HCT116 (cell line): ENCODE results near the gene RAI1. TPM values are rescaled to one million over a fixed set of nuclear protein-coding genes. Genes with fewer than 3 reads are reported as not detected.

Experiments
- ATAC-seq: fragments of 200-7000 bp; cut with Tn5 transposase; 2 replicates; pipeline ENCODE4 v1.9.1; 2020; ENCODE audit warnings: mild to moderate bottlenecking, moderate library complexity
- BruUV-seq: library from RNA; stranded (reverse); fragments of 400-500 nt; replicated peaks from 2 replicates; lab custom pipeline; 2021; lab: Mats Ljungman, UMichigan
- CTCF ChIA-PET: fragments of 300-600 bp; sonication (Branson Sonifier 250); formaldehyde crosslinking; loops from one replicate; lab custom pipeline; 2021; ENCODE audit warnings: antibody characterized with exemption; lab: Charles Lee
- POLR2A ChIA-PET: fragments of 300-600, 350-600 bp; sonication (Branson Sonifier 250); formaldehyde crosslinking; loops from one replicate; lab custom pipeline; 2021; ENCODE audit warnings: antibody characterized with exemption; lab: Charles Lee
- RAD21 ChIA-PET, 2 experiments: fragments of 300-600 bp; sonication (Branson Sonifier 250); formaldehyde crosslinking; loops; one replicate each; lab custom pipeline; 2023; ENCODE audit warnings: low total read pairs in 2 of 2; ENCODE audit not compliant: uncharacterized antibody in 2 of 2, unreplicated experiment in 2 of 2, low non-redundant PET in 1 of 2; lab: Charles Lee
- DNase-seq: peaks from one replicate; pipeline ENCODE4 v3.0.0-alpha.2; 2010; ENCODE audit warnings: low read depth, low spot score
- H2AFZ ChIP-seq: fragments of 200-600 bp; shearing (Covaris generic), sonication (generic); 2 replicates; pipeline ENCODE4 v1.6.1; 2017; ENCODE audit warnings: low read depth, mixed run types, mixed read lengths, antibody characterized with exemption, low read length; ENCODE audit not compliant: poor library complexity, severe bottlenecking
- H3K27ac ChIP-seq: 2 replicates; pipeline ENCODE4 v1.5.1; 2012; ENCODE audit warnings: low read depth, low read length
- H3K27me3 ChIP-seq: fragments of 200-600 bp; sonication (generic); 2 replicates; pipeline ENCODE4 v1.6.1; 2016; ENCODE audit warnings: mixed run types, low read length, mixed read lengths; ENCODE audit not compliant: insufficient read depth
- H3K36me3 ChIP-seq, 2 experiments: fragments of 200-500 bp in 1 of 2; fragments of 200-600 bp in 1 of 2; sonication (Bioruptor generic) in 1 of 2; sonication (generic) in 1 of 2; 2 replicates each; pipeline versions ENCODE4 v1.5.1 to v1.6.1; 2014 to 2016; ENCODE audit warnings: low read length in 2 of 2, inconsistent platforms in 1 of 2, mixed read lengths in 1 of 2, mixed run types in 1 of 2; ENCODE audit not compliant: insufficient read depth in 2 of 2, control insufficient read depth in 1 of 2
- H3K4me1 ChIP-seq, 2 experiments: fragments of 200-600 bp in 1 of 2; sonication (generic) in 1 of 2; 2 replicates each; pipeline versions ENCODE4 v1.5.1 to v1.6.1; 2012 to 2017; ENCODE audit warnings: low read length in 2 of 2, inconsistent platforms in 1 of 2, mild to moderate bottlenecking in 1 of 2, mixed read lengths in 1 of 2, mixed run types in 1 of 2, moderate library complexity in 1 of 2; ENCODE audit not compliant: insufficient read depth in 2 of 2, control insufficient read depth in 1 of 2
- H3K4me2 ChIP-seq: fragments of 200-600 bp; sonication (generic); 2 replicates; pipeline ENCODE4 v1.6.1; 2017; ENCODE audit warnings: mixed run types, low read length, mixed read lengths
- H3K4me3 ChIP-seq, 2 experiments: fragments of 200-600 bp in 1 of 2; sonication (generic) in 1 of 2; replicated peaks in 1 of 2; 2 replicates each; pipeline ENCODE4 v1.5.1; 2011 to 2016; ENCODE audit warnings: low read length in 2 of 2, control low read depth in 1 of 2, low read depth in 1 of 2, mild to moderate bottlenecking in 1 of 2, mixed read lengths in 1 of 2, mixed run types in 1 of 2
- H3K79me2 ChIP-seq: fragments of 200-600 bp; sonication (generic); 2 replicates; pipeline ENCODE4 v1.6.1; 2017; ENCODE audit warnings: mild to moderate bottlenecking, mixed run types, low read length, moderate library complexity, mixed read lengths; ENCODE audit not compliant: insufficient read depth
- H3K9ac ChIP-seq: fragments of 200-600 bp; sonication (generic); 2 replicates; pipeline ENCODE4 v1.6.1; 2016; ENCODE audit warnings: low read length, mixed read lengths
- H3K9me2 ChIP-seq: fragments of 200-600 bp; sonication (generic), shearing (Covaris generic); 2 replicates; pipeline ENCODE4 v1.6.1; 2017; ENCODE audit warnings: mixed run types, mild to moderate bottlenecking, moderate library complexity; ENCODE audit not compliant: insufficient read depth
- H3K9me3 ChIP-seq, 2 experiments: fragments of 200-500 bp in 1 of 2; fragments of 200-600 bp in 1 of 2; sonication (Bioruptor generic) in 1 of 2; sonication (generic) in 1 of 2; 2 replicates each; pipeline ENCODE4 v1.6.1; 2014 to 2017; ENCODE audit warnings: low read length in 2 of 2, mixed read lengths in 2 of 2, inconsistent platforms in 1 of 2, low read depth in 1 of 2, mild to moderate bottlenecking in 1 of 2, mixed run types in 1 of 2, moderate library complexity in 1 of 2; ENCODE audit not compliant: control insufficient read depth in 1 of 2, insufficient read depth in 1 of 2
- H4K20me1 ChIP-seq: fragments of 200-600 bp; sonication (generic), shearing (Covaris generic); 2 replicates; pipeline ENCODE4 v1.6.1; 2017; ENCODE audit warnings: mixed run types, mild to moderate bottlenecking, moderate library complexity; ENCODE audit not compliant: insufficient read depth
- CEBPB ChIP-seq: IDR thresholded peaks from 2 replicates; pipeline ENCODE4 v1.6.1; 2012; ENCODE audit warnings: low read depth
- ELF1 ChIP-seq: IDR thresholded peaks from 2 replicates; pipeline ENCODE4 v1.6.1; 2012; ENCODE audit warnings: low read depth, borderline replicate concordance
- JUND ChIP-seq: IDR thresholded peaks from 2 replicates; pipeline ENCODE4 v1.6.1; 2012
- MAX ChIP-seq: IDR thresholded peaks from 2 replicates; pipeline ENCODE4 v1.6.1; 2012
- POLR2AphosphoS5 ChIP-seq: IDR thresholded peaks from 2 replicates; pipeline ENCODE4 v1.6.1; 2011; ENCODE audit warnings: mild to moderate bottlenecking, low read depth, low read length, moderate library complexity
- RAD21 ChIP-seq: IDR thresholded peaks from 2 replicates; pipeline ENCODE4 v1.6.1; 2012; ENCODE audit warnings: low read depth, mild to moderate bottlenecking
- SP1 ChIP-seq: IDR thresholded peaks from 2 replicates; pipeline ENCODE4 v1.6.1; 2012; ENCODE audit warnings: low read depth
- SRF ChIP-seq: IDR thresholded peaks from 2 replicates; pipeline ENCODE4 v1.6.1; 2012; ENCODE audit warnings: low read depth
- TCF7L2 ChIP-seq: IDR thresholded peaks from 2 replicates; pipeline ENCODE4 v1.7.0; 2011; ENCODE audit warnings: borderline replicate concordance, inconsistent platforms; ENCODE audit not compliant: insufficient read depth, insufficient read length; ENCODE audit errors: extremely low read depth
- ZNF274 ChIP-seq: fragments of 200-500 bp; sonication (Bioruptor generic); IDR thresholded peaks from 2 replicates; pipeline ENCODE4 v1.6.1; 2014; ENCODE audit warnings: mild to moderate bottlenecking, low read depth, low read length, inconsistent platforms
- intact Hi-C: fragments of 100-400 bp; cut with micrococcal nuclease; formaldehyde crosslinking; loops from 2 replicates; pipeline ENCODE4 v1.10.0; 2022
- total RNA-seq: library from RNA; stranded (reverse); gene quantifications from one replicate; pipeline ENCODE4 v1.2.1, GENCODE V29; 2021; ENCODE audit not compliant: unreplicated experiment
- TF ChIP-seq, protein P1 (sequence below): IDR thresholded peaks from 2 replicates; pipeline ENCODE4 v1.6.1; 2012

Gene RAI1
- total RNA-seq, 1 experiment from 2014 or later, result 38.5 TPM

DNA sequence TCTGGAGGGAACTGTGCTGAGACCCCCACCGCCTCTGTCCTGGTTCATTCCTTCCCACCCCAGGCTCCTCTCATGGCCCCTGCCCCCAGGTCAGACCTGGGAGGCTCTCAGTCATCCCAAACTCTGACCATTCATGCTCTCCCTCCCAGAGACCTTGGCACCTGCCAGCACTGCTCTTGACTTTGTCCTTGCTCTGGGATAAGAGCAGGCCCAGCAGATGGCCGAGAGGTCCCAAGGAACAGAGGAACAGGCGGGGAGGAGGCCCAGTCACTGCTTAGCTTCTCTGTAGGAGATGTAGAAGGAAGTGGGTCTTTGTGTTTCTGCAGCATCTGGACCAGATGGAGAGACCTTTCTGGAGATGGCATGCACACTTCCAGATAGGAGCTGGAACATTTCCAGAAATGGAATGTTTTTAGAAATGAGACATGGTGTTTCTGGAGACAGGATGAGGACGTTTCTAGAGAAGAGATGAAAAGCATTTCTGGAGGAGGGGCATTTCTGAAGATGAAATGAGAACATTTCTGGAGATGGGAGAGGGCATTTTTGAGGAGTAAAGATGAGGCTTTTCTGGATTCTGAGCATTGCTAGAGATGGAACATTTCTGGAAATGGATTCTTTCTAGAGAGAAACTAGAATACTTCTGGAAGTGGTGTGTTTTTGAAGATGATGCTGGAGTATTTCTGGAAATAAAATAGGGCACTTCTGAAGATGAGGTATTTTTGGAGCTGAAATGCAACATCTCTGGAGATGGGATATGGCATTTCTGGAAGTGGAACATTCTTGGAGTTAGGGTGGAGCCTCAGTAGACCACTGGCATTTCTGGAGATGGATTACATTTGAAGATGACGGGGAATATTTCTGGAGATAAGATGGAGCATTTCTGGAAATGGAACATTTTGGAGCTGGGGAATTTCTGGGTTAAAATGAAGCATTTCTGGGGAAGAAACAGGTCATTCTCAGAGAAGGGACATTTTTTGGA is 55.2 kb downstream of the RAI1 start:
- H3K4me1 ChIP-seq, result peaks cover 35 to 56% of the 10 kb centered on the region in 2 experiments
- no peaks in the 10 kb centered on the region for H3K9me3 ChIP-seq
- no peak overlapping the region for H3K27ac ChIP-seq
- TF ChIP-seq RAD21 (no peak), TCF7L2 (no peak), JUND (no peak)
- H3K79me2 ChIP-seq, result peaks cover 76% of the 10 kb centered on the region
- H4K20me1 ChIP-seq, result no peaks in the 10 kb centered on the region
- intact Hi-C loops, result no loop called here
- CTCF ChIA-PET, result no interaction called here
- H3K9me2 ChIP-seq, result no peaks in the 10 kb centered on the region
- no peaks in the 10 kb centered on the region for H3K27me3 ChIP-seq
- H3K4me2 ChIP-seq, result no peak overlapping the region
- no peak overlapping the region for H3K9ac ChIP-seq
- RAD21 ChIA-PET, result no interaction called here
- ATAC-seq (no peak), DNase-seq (no peak)
- BruUV-seq, result no TSS peak
- no peak overlapping the region for H2AFZ ChIP-seq
- no peaks in the 10 kb centered on the region; a peak in 1 of 4 replicates for H3K36me3 ChIP-seq
- POLR2A ChIA-PET, result no interaction called here
- no peak overlapping the region for H3K4me3 ChIP-seq

DNA sequence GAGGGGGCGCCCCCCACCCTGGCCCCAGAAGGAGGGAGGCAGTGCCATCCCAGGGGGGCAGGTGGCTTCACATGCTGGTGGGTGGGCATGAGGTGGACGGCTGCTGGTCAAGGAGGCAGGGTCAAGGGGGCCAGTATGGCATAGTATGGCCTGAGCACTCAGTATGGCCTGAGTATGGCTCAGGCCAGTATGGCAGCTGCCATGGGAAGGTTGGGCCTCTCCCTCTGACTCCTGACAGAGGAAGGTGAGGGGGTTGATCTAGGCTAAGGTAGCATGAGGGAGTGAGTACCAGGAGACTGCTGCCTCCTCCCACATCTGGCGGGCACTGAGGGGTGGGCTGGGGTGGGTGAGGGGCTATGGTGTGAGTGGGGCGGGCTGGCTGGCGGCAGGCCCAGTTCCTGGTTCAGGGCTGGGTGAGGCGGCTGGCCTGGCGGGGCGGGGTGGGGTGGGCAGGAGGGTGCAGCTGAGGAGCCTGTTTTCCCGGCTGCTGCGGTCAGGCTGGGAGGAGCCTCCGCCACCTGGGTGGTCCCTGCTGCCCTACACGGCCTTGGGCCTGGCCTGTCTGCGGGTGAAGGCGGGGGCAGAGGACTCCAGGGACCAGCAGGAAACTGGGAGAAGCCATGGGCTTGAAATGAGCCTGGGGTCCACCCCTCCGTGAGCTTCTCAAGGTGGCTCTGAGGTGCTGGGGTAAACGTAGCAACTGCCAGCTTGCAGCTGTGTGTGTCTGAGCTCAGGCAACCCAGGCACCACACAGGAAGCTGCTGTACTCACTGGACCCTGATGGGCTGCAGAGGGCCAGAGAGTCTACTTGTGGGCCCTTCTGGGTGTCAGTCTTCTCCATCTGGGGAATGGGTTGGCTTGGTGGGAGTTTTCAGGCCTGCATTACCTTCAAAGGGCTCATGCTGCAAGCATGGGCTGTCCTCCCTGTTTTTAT is 57.0 kb downstream of the RAI1 start:
- H4K20me1 ChIP-seq, result no peaks in the 10 kb centered on the region
- H3K9ac ChIP-seq, result peak overlapping the region; percentile 21; the same call in 1 of the 2 replicates
- intact Hi-C loops, result no loop called here
- H3K9me2 ChIP-seq, result no peaks in the 10 kb centered on the region
- POLR2A ChIA-PET, result no interaction called here
- DNase-seq (no peak), ATAC-seq (no peak; the same call in 1 of the 2 replicates)
- H3K36me3 ChIP-seq, result no peaks in the 10 kb centered on the region
- no TSS peak for BruUV-seq
- H3K27ac ChIP-seq, result no peak overlapping the region; the same call in 1 of the 2 replicates
- CTCF ChIA-PET, result no interaction called here
- peak overlapping the region; percentile 68 for H3K4me2 ChIP-seq
- TF ChIP-seq ZNF274, result no peak
- TF ChIP-seq MAX, result no peak
- no peak for TF ChIP-seq SP1
- no peak for TF ChIP-seq JUND
- no peak for TF ChIP-seq TCF7L2
- no peak for TF ChIP-seq ELF1
- TF ChIP-seq SRF, result no peak
- no peak for TF ChIP-seq RAD21
- TF ChIP-seq, protein P1, sequence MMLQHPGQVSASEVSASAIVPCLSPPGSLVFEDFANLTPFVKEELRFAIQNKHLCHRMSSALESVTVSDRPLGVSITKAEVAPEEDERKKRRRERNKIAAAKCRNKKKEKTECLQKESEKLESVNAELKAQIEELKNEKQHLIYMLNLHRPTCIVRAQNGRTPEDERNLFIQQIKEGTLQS, result no peak
- no peak for TF ChIP-seq CEBPB
- no peak for TF ChIP-seq POLR2AphosphoS5
- H3K27me3 ChIP-seq, result no peaks in the 10 kb centered on the region
- no peak overlapping the region for H2AFZ ChIP-seq
- no peak overlapping the region for H3K4me3 ChIP-seq
- H3K9me3 ChIP-seq, result no peaks in the 10 kb centered on the region
- RAD21 ChIA-PET, result no interaction called here
- H3K4me1 ChIP-seq, result peaks cover 41 to 44% of the 10 kb centered on the region in 2 experiments
- peaks cover 78% of the 10 kb centered on the region for H3K79me2 ChIP-seq
